Right hindlimb (tissue), 1 donor: Measurements from ENCODE around the gene GAD2.
A peak's percentile ranks its signal among the peaks of the same experiment; 100 is the strongest.
"Not testable (repeated sequence)": the region's sequence is repeated elsewhere in the genome, so short reads cannot be mapped to it uniquely, and the experiment has no call there.

ENCODE experiments used
- DNase-seq: peaks from one replicate; pipeline ENCODE4 v3.0.0-alpha.2; 2018

Gene GAD2

GRCh38 chr10:26326851-26327250, 110.3 kb downstream of the GAD2 start:
- DNase-seq: no peak

- DNase-seq: no peak
Observed at GRCh38 chr10:26327811-26328210, 111.2 kb downstream of the GAD2 start.

DNA sequence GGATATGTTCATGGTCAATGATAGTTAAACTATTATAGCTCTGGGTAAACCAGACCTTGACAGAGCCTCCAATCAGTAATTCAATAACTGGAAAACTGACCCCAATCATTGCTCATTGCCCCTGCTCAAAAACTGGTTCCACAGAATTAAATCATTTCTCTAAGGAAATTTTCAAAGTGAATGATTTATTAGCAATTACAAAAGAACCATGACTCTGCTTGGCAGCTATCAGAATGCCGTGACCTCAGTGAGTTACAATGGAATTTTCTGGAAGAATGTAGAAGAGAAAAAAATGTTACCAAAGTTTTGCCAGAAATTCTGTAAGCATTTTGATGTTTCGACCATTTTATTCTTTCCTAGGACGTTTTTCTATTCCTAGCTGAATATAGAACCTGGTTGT, 114.8 kb downstream of the GAD2 start:
- no peak for DNase-seq

DNA sequence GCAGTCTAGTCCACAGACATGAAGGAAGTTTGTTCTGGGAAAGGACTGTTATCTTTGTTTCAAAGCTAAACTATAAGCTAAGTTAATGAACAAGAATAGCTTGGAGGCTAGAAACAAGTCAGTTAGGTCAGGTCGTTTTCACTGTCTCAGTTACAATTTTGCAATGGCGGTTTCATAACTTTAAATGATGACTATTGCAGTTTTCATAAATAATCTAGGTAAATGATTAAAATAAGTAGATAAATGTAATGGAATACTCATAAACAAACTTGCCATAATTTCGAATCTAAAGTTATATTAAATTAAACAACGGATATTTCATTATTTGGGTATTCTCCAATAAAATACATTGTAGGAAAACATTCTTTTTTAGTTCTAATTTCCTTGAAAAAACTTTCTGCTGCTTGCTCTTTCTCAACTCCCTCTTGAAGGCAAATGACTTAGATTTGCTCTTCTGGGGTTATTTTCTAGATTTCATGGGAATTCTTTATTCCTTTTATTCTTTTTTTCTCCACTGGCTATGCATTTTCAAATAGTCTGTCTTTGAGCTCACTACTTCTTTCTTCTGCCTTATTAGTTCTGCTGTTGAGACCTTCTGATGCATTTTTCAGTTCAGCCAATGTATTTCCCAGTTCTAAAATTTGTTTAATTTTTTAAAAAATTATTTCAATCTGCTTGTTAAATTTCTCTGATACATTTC, 117.8 kb downstream of the GAD2 start:
- DNase-seq: no peak

DNA sequence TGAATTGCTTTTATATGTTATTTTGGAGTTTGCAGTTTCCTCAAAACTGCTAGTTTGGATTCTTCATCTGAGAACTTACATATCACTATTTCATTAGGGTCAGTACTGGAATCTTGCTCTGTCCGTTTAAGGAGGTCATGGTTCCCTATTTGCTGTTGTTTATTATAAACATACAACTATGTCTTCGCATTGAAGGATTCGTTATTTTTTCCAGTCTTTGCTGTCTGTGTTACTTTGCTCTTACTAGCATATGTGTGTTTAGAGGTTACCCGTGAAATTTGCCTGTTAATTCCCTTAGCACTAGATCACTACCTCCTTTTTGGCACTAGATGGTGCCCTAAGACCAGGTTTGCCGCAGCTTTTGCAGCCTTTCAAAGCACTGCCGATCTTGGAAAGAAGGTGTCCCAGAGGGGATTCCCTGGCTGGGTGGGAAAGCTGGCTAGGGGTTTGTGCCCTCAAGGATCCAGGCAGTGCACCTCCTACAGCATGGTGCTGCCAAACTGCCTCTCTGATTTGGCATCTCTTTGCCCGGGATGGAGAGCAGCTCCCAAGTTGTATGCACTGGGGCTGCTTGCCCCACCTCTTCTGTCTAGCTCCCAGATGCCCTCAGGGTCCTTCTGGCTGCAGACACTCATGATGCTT, 118.5 kb downstream of the GAD2 start:
- DNase-seq: peak; percentile 37

DNA sequence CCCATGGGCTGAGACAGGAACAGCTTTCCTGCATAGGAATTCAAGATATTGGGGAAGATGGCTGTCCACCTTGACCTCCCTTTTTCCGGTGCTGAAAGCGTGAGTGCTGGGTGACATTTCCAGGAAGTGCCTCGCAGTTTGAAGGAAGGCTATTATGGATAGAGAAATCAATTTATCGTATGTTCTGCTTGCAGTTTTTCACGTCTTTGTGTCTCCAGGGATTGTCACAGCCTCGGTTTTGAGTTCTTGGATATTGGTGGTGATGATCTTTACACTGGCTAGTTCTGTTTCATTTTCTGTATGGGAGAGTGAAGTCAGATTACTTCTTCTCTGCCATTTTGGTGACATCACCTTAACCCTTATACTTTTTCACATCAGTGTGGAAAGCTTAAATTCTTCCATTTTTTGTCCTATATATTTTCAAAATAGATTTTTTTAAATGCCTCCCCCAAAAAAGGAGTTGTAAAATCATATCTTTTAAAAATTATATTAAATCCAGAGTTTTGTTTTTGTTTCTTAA, 119.1 kb downstream of the GAD2 start:
- no peak for DNase-seq

- no peak for DNase-seq
Observed at GRCh38 chr10:26336979-26337378, 120.4 kb downstream of the GAD2 start.

- no peak for DNase-seq
Observed at GRCh38 chr10:26341701-26342100, 125.1 kb downstream of the GAD2 start.

DNA sequence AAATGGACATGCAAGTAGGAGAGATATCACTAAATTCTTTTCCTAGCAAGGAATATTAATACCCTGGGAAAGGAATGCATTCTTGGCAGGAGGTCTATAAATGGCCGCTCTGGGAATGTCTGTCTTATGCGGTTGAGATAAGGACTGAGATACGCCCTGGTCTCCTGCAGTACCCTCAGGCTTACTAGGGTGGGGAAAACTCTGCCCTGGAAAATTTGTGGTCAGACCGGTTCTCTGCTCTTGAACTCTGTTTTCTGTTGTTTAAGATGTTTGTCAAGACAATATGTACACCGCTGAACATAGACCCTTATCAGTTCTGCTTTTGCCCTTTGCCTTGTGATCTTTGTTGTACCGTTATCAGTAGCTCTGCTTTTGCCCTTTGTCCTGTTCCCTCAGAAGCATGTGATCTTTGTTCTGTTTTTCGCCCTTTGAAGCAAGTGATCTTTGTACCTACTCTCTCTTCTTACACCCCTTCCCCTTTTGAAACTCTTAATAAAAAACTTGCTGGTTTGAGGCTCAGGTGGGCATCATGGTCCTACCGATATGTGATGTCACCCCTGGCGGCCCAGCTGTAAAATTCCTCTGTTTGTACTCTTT, 132.3 kb downstream of the GAD2 start:
- not testable (repeated sequence) for DNase-seq
